HG02623 (cell line): Measurements from ENCODE around the gene PDE1C.
"Not testable (repeated sequence)": the region's sequence is repeated elsewhere in the genome, so short reads cannot be mapped to it uniquely, and the experiment has no call there.

Source experiments
- ATAC-seq: cut with Tn5 transposase; IDR thresholded peaks from one replicate; pipeline ENCODE4 v1.9.1; 2021; ENCODE audit warnings: moderate library complexity; ENCODE audit not compliant: unreplicated experiment

The PDE1C gene

GRCh38 chr7:31858055-31858454 is 212.2 kb downstream of the PDE1C start:
- ATAC-seq = no peak

DNA sequence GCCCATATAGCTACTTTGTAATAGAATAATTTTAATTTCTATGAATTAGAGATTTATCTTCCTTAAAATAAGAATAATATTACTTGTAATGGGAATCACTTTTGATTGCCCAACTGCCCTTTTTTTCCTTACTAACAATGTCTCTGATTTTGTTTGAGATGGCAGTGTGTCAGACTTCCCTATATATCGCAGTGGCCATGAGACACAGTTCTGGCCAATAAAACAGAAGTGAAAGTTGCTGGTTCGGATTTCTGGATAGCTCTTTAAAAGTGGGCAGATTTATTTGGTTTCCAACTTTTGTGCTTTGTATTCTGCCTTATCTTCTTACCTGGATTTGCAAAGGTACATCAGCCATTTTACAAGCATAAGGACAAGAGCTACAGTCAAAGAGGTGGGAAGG is 213.0 kb downstream of the PDE1C start:
- no peak for ATAC-seq

DNA sequence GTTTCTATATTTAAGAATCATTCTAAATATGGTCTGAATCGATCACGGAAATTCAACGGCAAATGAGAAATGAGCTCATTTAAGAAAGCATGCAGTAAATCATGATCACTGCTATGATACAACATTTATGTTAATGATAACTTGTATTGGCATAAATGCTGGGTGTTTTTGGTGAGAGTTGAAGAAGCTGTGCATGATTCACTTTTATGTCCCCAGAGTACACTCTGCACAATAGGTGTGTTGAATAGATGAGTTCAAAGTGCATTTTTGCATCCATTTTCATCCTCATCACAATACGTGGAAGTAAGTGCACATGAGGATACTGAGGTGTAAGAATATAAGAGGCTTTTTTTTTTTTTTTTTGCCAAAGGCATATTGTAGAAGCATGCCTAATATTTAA is 213.9 kb downstream of the PDE1C start:
- ATAC-seq = no peak

- ATAC-seq = no peak
Measured at GRCh38 chr7:31855530-31855929, 214.7 kb downstream of the PDE1C start.

DNA sequence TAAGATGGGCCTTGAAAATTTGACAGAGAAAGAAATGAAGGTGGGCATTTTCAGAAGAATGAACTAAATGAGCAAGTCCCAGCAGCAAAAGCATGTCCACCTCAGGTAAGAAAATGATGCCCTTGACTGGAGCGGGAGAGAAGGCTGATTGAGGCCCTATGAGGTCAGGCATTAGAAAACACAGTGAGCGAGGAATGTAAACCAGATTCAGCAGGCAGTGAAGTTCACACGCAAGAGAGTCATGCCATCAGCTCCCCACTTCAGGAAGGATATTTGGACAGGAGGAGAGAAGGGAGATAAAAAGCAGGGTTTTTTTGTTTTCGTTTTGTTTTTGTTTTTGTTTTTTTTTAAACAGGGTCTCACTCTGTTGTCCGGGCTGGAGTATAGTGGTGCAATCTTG is 216.8 kb downstream of the PDE1C start:
- ATAC-seq = no peak

DNA sequence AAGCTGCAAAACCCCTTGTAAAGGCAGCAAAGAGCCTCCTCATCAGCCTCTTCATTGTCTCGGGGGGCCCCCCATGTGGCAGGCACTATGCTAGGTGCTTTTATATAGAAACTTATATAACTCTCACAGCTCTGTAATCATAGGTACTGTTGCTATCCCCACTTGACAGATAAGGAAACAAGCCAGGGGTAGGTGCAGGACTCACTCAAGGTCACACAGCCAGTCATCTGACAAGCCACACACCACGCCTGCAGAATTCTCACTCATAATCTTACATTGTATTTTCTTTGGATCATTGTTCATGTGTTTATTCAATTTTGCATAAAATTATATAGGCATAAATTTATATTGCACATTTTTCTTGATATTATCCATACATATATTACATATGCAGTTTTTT is 217.7 kb downstream of the PDE1C start:
- no peak for ATAC-seq

GRCh38 chr7:31851119-31851518 is 219.1 kb downstream of the PDE1C start:
- ATAC-seq = no peak

GRCh38 chr7:31850601-31851000 is 219.6 kb downstream of the PDE1C start:
- ATAC-seq = no peak

GRCh38 chr7:31850066-31850465 is 220.1 kb downstream of the PDE1C start:
- no peak for ATAC-seq

DNA sequence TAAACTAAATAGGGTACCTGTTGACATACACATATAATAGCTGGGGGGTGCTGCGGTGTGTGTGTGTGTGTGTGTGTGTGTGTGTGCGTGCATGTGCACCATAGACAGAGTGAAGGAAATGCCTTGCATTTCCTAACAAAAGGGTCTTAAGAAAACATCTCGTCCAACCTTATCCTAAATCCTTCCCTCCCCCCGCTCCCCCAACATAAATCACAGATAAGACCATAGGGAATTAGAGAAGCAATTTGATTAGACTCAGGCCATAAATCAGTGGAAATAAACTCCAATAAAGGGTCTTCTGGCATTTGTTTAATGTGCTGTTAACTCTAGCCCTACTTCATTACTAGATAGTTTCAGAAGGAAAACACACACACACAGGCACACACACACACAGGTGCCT is 234.7 kb downstream of the PDE1C start:
- no peak for ATAC-seq

GRCh38 chr7:31833625-31834024 is 236.6 kb downstream of the PDE1C start:
- ATAC-seq = not testable (repeated sequence)

- no peak for ATAC-seq
Measured at GRCh38 chr7:31828520-31828919, 241.7 kb downstream of the PDE1C start.

GRCh38 chr7:31825576-31825975 is 244.6 kb downstream of the PDE1C start:
- ATAC-seq = no peak

DNA sequence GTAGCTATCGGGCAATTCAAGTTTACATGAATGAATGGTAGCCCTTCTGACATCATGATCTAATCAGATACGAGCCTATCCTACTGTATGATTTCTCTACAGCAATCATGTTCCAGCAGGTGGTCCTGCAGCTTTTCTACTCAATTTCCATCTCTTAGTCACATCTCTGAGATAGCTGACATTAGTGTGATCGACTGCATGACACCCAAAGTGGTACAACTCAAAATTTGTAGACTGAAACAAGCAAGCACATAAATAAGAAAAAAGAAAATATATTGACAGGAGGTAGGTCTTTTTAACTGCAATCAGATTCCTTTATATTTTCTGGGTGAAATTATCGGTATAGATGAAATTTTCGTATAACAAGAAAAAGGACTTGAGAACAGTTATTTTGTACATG is 251.2 kb downstream of the PDE1C start:
- ATAC-seq = no peak

GRCh38 chr7:31816810-31817209 is 253.4 kb downstream of the PDE1C start:
- no peak for ATAC-seq

GRCh38 chr7:31815796-31816195 is 254.4 kb downstream of the PDE1C start:
- ATAC-seq = no peak

GRCh38 chr7:31814187-31814586 is 256.0 kb downstream of the PDE1C start:
- ATAC-seq = no peak

DNA sequence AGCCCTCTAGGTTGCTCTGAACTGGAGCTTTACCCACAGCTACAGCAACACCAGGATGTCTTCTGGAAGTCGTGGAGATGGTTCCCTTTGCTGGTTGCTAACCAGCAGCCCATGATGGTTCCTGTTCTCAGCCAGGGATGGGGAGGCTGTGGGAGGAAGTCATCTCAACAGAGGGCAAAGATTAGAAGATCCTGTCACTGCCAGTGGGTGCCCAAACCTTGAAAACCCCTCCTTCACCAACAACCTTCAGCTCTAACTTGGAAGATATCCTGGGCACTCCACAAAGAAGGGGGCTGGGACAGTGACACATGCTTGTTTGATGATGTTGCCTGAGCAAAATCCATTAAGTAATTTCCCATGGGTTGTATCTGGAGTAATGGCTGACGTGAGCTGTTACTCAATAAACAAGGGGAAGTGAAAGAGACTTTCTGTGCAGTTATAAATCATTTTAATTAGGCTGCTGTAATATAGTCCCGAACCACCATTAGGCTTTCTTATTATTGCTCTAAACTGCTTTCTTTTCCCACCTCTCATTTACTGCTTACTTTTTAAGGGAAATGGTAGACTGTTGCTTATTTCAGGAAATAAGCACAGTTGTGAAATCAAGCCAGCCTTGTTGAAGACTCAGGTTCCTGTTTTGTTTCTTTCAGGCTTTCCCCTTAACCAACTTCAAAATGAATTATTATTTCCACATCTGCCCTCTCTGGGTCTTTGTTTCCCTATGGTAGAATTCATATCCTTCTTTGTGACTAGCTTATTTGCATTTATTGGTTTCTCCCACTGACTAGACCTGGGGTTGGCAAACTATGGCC is 258.4 kb downstream of the PDE1C start:
- ATAC-seq = peak; percentile 68

DNA sequence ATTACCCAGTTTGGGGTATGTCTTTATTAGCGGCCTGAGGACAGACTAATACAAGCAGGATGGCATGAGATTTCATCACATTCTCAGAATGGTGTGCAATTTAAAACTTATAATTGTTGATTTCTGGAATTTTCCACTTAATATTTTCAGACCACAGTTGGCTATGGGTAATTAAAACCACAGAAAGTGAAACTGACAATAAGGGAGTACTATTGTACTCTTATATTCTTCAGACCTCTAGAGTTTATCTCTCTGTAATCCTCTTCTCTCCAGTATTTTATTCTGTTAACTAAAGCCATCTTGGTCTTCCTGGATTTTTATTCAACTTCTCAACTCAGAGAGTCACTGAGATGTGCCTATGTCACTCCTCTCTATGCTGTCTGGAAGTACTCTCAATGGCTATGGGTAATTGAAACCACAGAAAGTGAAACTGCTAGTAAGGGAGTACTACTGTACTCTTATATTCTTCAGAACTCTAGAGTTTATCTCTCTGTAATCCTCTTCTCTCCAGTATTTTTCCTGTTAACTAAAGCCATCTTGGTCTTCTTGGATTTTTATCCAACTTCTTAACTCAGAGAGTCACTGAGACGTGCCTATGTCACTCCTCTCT is 264.9 kb downstream of the PDE1C start:
- peak; percentile 94 for ATAC-seq

GRCh38 chr7:31796375-31796774 is 273.8 kb downstream of the PDE1C start:
- no peak for ATAC-seq

DNA sequence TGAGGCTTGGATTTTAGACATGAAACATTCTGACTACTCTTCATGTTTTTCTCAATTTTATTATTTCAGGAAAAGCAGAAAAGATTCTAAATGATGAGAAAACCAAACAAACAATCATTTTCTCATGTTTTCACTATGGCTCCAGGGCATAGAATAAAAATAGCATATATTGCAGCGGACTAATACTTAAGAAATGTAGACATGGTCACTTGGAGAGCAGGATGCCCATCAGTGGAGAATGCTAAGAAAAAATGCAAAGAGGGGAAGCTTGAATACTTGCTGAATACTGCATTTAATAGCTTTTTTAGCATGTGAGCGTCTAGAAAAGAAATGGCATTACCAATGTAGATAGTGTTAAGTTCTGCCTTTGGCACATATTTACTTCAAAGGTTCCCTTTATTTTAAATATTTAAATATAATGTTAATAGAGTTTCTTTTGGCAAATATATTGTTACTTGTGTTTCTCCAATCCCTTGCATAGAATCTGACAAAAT is 275.3 kb downstream of the PDE1C start:
- ATAC-seq = no peak

DNA sequence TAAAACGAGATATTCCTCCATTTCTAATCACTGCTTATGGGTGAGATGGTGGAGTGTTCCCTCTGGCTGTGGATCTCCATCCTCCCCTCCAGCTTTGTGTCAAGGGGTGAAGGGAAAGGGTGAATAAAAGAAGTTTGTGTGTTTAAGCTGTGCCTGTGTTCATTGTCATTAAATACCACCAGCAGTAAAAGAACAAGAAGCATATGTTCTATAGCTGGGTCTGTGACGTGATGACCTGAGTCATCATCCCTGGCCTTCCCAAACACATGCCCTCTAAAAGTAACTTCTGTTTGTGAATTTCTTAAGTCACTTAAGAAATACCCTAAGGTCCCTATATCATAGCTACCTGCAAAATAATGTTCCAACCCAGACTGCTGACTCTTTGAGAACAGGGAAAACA is 278.3 kb downstream of the PDE1C start:
- no peak for ATAC-seq
